Natural killer cell (primary cell): ENCODE data around the gene RNF130. TPM values are rescaled to one million over a fixed set of nuclear protein-coding genes. Genes with fewer than 3 reads are reported as not detected.
"Not testable (repeated sequence)": the region's sequence is repeated elsewhere in the genome, so short reads cannot be mapped to it uniquely, and the experiment has no call there.

Experiments used
- ATAC-seq, 3 donors: fragments of 150-1000 bp in 2 of 3; fragments of 200-7000 bp in 1 of 3; cut with Tn5 transposase; 1 replicate in 1 of 3; 2 replicates in 2 of 3; pipeline ENCODE4 v1.10.0; 2021; ENCODE audit warnings: mild to moderate bottlenecking in 2 of 3, moderate library complexity in 2 of 3
- DNase-seq, 2 donors: peaks; one replicate each; pipeline versions ENCODE4 v3.0.0 to v3.0.0-alpha.2; 2013 to 2021; ENCODE audit warnings: mixed read lengths in 1 of 2
- H3K27ac ChIP-seq: one replicate; pipeline ENCODE4 v1.5.1; 2013; ENCODE audit warnings: mild to moderate bottlenecking, low read length
- H3K27me3 ChIP-seq: one replicate; pipeline ENCODE4 v1.6.1; 2013; ENCODE audit warnings: low read length; ENCODE audit not compliant: control insufficient read depth, insufficient read depth
- H3K36me3 ChIP-seq: one replicate; pipeline ENCODE4 v1.6.1; 2013; ENCODE audit warnings: low read length; ENCODE audit not compliant: control insufficient read depth, insufficient read depth
- H3K4me1 ChIP-seq: one replicate; pipeline ENCODE4 v1.6.1; 2013; ENCODE audit warnings: low read length; ENCODE audit not compliant: control insufficient read depth, insufficient read depth
- H3K4me3 ChIP-seq: one replicate; pipeline ENCODE4 v1.5.1; 2013; ENCODE audit warnings: low read length
- H3K9me3 ChIP-seq: one replicate; pipeline ENCODE4 v1.6.1; 2013; ENCODE audit warnings: low read length; ENCODE audit not compliant: control insufficient read depth, insufficient read depth
- H3K27ac Mint-ChIP-seq, 2 donors: one replicate each; pipeline ENCODE4 v1.8.0; 2022; ENCODE audit warnings: mild to moderate bottlenecking in 2 of 2, mixed read lengths in 2 of 2, moderate library complexity in 1 of 2
- H3K27me3 Mint-ChIP-seq, 2 donors: one replicate each; pipeline ENCODE4 v1.8.0; 2022; ENCODE audit warnings: low read depth in 2 of 2, mixed read lengths in 2 of 2
- H3K36me3 Mint-ChIP-seq: one replicate; pipeline ENCODE4 v1.8.0; 2022; ENCODE audit warnings: mixed read lengths
- H3K4me1 Mint-ChIP-seq, 2 donors: one replicate each; pipeline ENCODE4 v1.8.0; 2022; ENCODE audit warnings: mixed read lengths in 2 of 2
- H3K4me3 Mint-ChIP-seq: one replicate; pipeline ENCODE4 v1.8.0; 2022; ENCODE audit warnings: mild to moderate bottlenecking, moderate library complexity, mixed read lengths
- H3K9me3 Mint-ChIP-seq, 2 donors: one replicate each; pipeline ENCODE4 v1.8.0; 2022; ENCODE audit warnings: mixed read lengths in 2 of 2
- WGBS: methylation state at CpG from one replicate; pipeline ENCODE4 v1.1.7; 2013; ENCODE audit warnings: missing lambda C conversion rate; ENCODE audit not compliant: insufficient coverage; 5-methylcytosine and 5-hydroxymethylcytosine counted together
- intact Hi-C: fragments of 100-400 bp; cut with micrococcal nuclease; formaldehyde crosslinking; loops from one replicate; pipeline ENCODE4 v1.14.2; 2022
- total RNA-seq, 4 donors: library from RNA; stranded (reverse); fragments of 120-200 nt in 1 of 4; gene quantifications; one replicate each; pipeline versions ENCODE4 v1.2.3 to v1.2.4, GENCODE V29; 2013 to 2022
- TF ChIP-seq, protein P1 (sequence below): fragments of 200-600 bp; IDR thresholded peaks from one replicate; pipeline ENCODE4 v1.8.0; 2022; ENCODE audit warnings: antibody characterized with exemption

The RNF130 gene
- total RNA-seq, 3 donors from 2014 or later (not counting 1 experiment from before 2014, with no cell fraction given): 24.4 to 35.0 (median 25.5) TPM

DNA sequence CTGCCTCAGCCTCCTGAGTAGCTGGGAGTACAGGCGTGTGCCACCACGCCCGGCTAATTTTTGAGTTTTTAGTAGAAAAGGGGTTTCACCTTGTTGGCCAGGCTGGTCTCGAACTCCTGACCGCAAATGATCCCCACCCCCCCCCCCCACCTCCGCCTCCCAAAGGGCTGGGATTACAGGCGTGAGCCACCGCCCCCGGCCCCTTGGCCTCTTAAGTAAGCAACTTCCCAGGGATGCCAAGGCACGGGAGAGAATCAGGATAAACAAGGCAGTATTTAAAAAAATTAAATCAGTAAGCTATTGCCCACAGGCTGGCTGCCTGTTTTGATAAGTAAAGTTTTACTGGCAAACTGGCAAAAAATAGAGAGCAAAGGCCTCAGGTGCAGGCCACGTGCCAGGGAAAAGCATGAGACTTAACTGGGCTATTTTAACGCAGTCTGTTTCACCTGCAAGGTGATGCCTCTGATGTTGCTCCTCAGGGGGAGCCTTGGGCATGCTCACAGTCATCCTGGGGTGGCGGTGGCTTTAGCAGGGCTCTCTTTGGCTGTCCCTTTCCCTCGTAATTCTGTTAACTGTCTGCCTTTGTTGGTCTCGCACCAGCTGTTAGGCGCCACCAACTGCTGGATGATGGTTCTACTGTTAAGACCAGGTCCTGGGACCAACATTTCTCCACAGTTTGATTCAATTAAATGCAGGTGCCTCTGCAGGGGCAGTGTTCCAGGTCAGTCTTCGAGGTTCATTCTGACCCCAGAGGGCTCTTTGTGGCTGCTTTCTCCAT lies 19.4 kb upstream of the RNF130 start:
- Mint-ChIP-seq H3K9me3 (no peaks in the 10 kb centered on the region), H3K27ac (no peak overlapping the region), H3K4me1 (peaks cover 23 to 29% of the 10 kb centered on the region in 2 donors), H3K4me3 (peak overlapping the region; percentile 37), H3K27me3 (peaks cover 25 to 26% of the 10 kb centered on the region in 2 donors), H3K36me3 (no peaks in the 10 kb centered on the region)
- TF ChIP-seq, protein P1, sequence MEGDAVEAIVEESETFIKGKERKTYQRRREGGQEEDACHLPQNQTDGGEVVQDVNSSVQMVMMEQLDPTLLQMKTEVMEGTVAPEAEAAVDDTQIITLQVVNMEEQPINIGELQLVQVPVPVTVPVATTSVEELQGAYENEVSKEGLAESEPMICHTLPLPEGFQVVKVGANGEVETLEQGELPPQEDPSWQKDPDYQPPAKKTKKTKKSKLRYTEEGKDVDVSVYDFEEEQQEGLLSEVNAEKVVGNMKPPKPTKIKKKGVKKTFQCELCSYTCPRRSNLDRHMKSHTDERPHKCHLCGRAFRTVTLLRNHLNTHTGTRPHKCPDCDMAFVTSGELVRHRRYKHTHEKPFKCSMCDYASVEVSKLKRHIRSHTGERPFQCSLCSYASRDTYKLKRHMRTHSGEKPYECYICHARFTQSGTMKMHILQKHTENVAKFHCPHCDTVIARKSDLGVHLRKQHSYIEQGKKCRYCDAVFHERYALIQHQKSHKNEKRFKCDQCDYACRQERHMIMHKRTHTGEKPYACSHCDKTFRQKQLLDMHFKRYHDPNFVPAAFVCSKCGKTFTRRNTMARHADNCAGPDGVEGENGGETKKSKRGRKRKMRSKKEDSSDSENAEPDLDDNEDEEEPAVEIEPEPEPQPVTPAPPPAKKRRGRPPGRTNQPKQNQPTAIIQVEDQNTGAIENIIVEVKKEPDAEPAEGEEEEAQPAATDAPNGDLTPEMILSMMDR: peak; percentile 45
- H3K36me3 ChIP-seq: no peaks in the 10 kb centered on the region
- peaks cover 2% of the 10 kb centered on the region for H3K27me3 ChIP-seq
- peaks cover 31% of the 10 kb centered on the region for H3K4me1 ChIP-seq
- no peak overlapping the region for H3K4me3 ChIP-seq
- 63% methylated on average over 11 of the region's 17 CpGs for WGBS
- no peak overlapping the region for H3K27ac ChIP-seq
- no peak for ATAC-seq
- no peaks in the 10 kb centered on the region for H3K9me3 ChIP-seq
- intact Hi-C loops: loop anchor here (2.0 kb wide), 1 partner anchor 288 kb away; no protein-coding TSS in a partner anchor
- peak in 1 of 2 donors; percentile 34 for DNase-seq

DNA sequence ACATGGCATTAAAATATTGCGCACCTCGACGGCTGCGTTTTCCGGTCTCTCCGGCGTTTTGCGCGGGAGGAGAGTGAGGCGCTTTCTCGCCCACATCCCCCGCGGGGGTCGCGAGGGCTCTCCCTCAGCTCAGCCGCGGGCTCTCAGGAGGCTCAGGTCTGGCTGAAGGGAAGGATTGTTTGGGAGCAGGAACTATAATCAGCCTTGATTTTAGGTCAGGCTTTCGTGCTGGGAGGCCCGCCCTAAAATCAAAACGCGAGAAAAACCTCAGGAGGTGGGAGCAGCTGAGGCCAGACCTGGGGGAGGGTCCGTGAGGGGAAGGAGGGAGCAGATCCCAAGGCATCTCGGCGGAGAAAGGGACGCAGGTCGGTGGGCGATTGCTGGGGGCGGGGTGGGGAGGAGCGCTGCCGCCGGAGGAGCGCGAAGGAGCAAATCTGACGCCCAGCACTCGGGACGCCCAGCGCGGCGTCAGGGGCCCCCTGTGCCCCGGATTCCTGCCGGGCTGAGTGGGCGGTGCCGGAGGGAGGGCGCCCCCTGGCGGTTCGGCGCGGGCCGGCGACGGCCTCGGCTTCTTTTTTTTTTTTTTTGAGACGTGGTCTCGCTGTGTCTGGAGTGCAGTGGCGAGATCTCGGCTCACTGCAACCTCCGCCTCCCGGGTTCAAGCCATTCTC lies 18.7 kb upstream of the RNF130 start:
- Histone ChIP-seq H3K9me3 (no peaks in the 10 kb centered on the region), H3K36me3 (no peaks in the 10 kb centered on the region), H3K4me3 (peak overlapping the region; percentile 39), H3K4me1 (peaks cover 38% of the 10 kb centered on the region), H3K27me3 (peaks cover 2% of the 10 kb centered on the region), H3K27ac (no peak overlapping the region)
- intact Hi-C loops: loop anchor here (2.0 kb wide), 1 partner anchor 287 kb away; no protein-coding TSS in a partner anchor
- 1% methylated on average over 58 of the region's 58 CpGs for WGBS
- no peaks in the 10 kb centered on the region for H3K36me3 Mint-ChIP-seq
- peaks cover 21 to 27% of the 10 kb centered on the region in 2 donors for H3K27me3 Mint-ChIP-seq
- TF ChIP-seq, protein P1: peak; percentile 90
- ATAC-seq (peak; percentile 88 to 94 (median 90)), DNase-seq (peak; percentile 86 to 91)
- H3K9me3 Mint-ChIP-seq: no peaks in the 10 kb centered on the region
- H3K4me1 Mint-ChIP-seq: peaks cover 28 to 37% of the 10 kb centered on the region in 2 donors
- peak overlapping the region in 1 of 2 donors; percentile 76 for H3K27ac Mint-ChIP-seq
- H3K4me3 Mint-ChIP-seq: peak overlapping the region; percentile 80

DNA sequence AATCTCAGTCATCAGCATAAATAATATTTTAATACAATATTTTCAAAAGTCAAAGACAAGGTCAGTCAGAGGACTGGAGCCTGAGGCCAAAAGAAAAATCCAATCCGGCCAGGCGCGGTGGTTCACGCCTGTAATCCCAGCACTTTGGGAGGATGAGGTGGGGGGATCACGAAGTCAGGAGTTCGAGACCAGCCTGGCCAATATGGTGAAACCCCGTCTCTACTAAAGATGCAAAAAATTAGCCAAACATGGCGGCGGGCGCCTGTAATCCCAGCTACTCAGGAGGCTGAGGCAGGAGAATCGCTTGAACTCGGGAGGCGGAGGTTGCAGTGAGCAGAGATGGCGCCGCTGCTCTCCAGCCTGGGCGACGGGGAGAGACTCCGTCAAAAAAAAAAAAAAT lies 18.1 kb upstream of the RNF130 start:
- H3K4me3 ChIP-seq: not testable (repeated sequence)
- intact Hi-C loops: loop anchor here (2.0 to 5.0 kb wide), 2 partner anchors 82 to 287 kb away; no protein-coding TSS in a partner anchor

GRCh38 chr5:180088561-180088960 lies 17.0 kb upstream of the RNF130 start:
- Histone ChIP-seq H3K27ac (no peak overlapping the region), H3K9me3 (no peaks in the 10 kb centered on the region), H3K4me3 (no peak overlapping the region), H3K27me3 (peaks cover 4% of the 10 kb centered on the region), H3K36me3 (no peaks in the 10 kb centered on the region), H3K4me1 (peaks cover 45% of the 10 kb centered on the region)
- DNase-seq: no peak
- Mint-ChIP-seq H3K27me3 (peaks cover 24 to 27% of the 10 kb centered on the region in 2 donors), H3K9me3 (no peaks in the 10 kb centered on the region), H3K4me3 (no peak overlapping the region), H3K36me3 (no peaks in the 10 kb centered on the region), H3K27ac (no peak overlapping the region), H3K4me1 (peaks cover 28 to 49% of the 10 kb centered on the region in 2 donors)
- intact Hi-C loops: loop anchor here (5.0 kb wide), 1 partner anchor 81 kb away; no protein-coding TSS in a partner anchor
- TF ChIP-seq, protein P1: no peak
- 98% methylated on average over 8 of the region's 8 CpGs for WGBS
- ATAC-seq: no peak

More for the DNA sequence above, 18.1 kb upstream of the RNF130 start:
- peak overlapping the region in 1 of 2 donors; percentile 76 for H3K27ac Mint-ChIP-seq
- H3K27me3 Mint-ChIP-seq: peaks cover 21% of the 10 kb centered on the region in 2 donors
- H3K27me3 ChIP-seq, ATAC-seq, H3K36me3 ChIP-seq, H3K36me3 Mint-ChIP-seq, H3K9me3 Mint-ChIP-seq, H3K27ac ChIP-seq, DNase-seq, H3K9me3 ChIP-seq: not testable (repeated sequence)
- peak overlapping the region; percentile 80 for H3K4me3 Mint-ChIP-seq
- H3K4me1 Mint-ChIP-seq: peaks cover 28 to 43% of the 10 kb centered on the region in 2 donors
- WGBS: 77% methylated on average over 17 of the region's 18 CpGs
- H3K4me1 ChIP-seq: peaks cover 44% of the 10 kb centered on the region
